NCI-H2107 (cell line): Measurements from ENCODE around the gene IFITM10.
A peak's percentile ranks its signal among the peaks of the same experiment; 100 is the strongest.

ENCODE experiments used
- DNase-seq: peaks from one replicate; lab custom pipeline; 2025; lab: John Stamatoyannopoulos, UW

Gene IFITM10

DNA sequence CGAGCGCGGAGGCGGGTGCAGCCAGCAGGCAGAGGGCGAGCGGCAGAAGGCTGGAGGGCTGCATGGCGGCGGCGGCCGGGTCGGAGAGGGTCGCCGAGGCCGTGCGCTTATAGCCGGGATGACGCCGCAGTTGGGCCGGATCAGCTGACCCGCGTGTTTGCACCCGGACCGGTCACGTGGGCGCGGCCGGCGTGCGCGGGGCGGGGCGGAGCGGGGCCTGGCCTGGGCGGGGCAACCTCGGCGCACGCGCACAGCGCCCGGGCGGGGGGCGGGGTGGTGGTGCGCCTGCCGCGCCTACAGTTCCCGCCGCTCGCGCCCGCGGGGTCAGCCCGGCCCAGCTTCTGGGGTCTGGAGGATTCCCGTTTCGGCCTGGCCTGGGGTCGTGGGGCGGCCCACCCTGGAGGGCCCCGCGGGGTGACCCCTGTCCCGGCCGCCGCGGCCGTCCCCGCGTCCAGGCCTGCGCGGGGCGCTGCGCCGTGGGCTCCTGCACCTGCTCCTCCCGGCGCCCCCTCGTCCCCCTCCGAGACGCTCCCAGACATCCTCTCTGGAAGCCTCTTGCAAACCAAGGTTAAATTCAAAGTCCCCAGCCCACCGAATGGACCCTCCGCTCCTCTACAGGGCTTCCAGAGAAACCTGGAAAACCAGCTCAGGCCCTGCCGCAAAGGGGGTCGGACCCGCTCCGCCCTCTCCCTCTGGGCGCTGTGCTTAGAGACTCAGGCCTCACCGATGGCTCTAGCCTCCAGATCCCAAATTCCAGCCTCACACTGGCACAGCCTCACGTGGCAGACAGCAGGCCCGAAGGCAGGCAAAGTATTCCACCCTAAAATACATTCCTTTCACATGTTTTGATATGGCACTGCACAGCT lies 13.6 kb upstream of the IFITM10 start, which contains the start of gene CTSD:
TSS of gene CTSD (minus strand) at position 132 of the 866 bp plus-strand sequence. CDS start at position 64, 68 bp downstream.
- DNase-seq = peak; percentile 45

DNA sequence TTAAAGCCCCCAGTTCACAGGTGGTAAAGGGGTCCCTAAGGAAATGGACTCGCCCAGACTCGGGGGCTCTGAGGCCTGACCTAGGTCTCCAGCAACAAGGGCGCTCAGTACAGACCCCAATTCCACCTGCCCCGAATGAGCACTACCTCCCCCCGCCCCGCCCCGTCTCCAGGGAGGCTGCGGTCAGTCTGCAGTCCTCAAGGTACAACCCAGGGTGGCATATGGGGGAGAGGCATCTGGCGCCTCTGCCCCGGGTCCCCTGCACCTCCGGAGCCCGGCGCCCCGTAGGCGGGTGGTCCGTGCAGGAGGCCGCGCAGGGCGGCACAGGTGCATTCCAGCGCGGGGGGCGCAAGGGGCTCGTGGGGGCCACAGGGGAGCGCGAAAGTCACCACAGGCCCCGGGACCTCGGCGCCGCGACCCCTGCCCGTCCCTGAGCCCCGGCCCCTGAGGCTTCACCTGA lies 13.0 kb upstream of the IFITM10 start:
- DNase-seq = no peak

GRCh38 chr11:1762537-1763302 lies 12.3 kb upstream of the IFITM10 start:
- no peak for DNase-seq

DNA sequence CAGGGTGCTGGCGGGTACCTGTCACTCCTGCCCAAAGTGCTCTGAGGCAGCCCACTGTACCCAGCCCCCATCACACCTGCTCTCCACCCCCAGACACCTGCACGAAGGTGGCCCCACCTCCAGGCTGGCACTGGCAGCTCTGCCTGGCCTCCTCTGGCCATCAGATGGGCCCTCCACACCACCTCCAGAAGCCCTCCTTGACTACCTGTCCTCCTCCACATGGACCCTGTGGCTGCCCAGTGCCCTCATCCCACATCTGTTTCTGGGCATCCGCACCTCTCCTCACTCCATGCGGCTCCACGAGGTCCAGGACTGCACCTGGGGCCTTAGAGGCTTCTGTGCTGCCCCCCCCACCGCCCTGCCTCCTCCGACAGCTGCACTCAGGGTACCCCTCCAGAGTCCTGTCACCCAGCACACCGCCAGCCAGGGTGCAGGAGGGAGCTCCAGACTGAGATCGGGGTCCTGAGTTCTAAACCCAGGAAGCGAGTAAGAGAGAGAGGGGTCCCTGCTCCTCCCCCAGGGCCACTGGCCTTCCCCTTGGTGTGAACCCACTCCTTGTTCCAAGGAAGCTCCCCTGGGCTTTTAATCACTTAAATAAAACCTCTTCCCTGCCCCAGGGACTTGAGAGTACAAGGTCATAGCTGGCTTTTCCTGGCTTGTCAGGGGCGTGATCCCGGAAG lies 11.6 kb upstream of the IFITM10 start:
- DNase-seq = no peak

DNA sequence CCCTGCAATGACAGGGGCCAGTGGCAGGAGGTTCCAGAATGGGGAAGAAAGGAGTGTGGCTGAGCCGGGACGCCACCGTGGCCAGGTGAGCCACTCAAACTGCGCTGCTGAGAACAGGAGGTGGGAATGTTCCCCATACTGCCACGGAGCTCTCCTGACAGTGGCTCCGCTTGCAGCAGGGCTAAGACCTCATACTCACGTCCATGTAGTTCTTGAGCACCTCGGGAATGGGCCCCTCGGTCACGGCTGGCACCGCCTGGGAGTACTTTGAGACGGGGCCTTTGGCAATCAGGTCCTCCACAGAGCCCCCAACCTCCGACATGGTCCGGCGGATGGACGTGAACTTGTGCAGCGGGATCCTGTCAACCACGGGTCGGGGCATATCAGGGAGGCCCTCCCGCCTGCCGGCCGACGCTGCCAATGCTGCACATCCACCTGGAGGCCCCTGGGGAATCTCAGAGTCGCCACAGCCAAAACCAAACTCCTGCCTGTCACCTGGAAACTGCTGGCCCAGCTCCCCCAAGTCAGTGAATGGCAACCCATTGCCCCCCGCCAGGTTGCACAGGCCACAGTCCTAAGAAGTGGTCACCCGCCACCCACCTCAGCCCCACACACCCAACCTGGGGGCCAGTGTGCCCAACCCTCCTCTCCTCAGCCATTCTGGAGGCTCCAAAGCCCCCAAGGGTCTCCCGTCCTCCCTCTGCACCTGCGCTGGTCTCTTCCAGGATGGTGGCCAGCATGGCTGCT lies 10.9 kb upstream of the IFITM10 start:
- no peak for DNase-seq

DNA sequence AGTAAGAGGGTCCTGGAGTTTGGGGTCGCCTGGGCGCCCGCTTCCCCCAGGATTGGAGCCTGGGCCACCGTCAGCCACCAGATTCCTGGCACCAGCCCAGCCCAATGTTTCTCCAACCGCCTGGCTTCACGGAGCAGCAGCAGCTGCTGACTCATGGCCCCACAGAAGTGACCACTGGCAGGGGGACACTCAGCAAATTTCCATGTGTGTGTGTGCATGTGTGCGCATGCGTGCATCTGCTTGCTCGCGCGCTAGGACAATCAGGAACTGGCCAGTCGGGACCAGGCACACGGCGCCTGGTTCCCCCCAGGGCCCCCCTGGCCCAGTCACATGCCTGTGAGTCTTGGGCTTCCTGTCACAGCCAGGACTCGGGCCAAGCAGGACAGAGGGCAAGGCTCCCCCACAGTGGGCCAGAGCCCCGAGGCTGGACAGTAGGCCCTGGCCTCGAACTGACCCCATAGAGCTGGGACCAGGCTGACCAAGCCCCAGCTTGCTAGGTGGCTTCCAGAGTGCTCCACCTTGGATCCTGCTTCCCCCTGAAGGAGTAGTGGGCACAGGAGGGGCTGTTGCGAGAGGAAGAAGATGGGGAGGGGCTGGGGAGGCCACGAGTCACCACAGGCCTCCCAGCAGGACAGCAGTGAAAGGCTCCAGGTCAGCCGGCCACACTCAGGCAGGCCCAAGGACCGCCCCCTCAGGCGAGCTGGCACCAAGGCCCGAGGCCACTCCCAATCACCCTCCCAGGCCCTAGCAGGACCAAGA lies 10.1 kb upstream of the IFITM10 start:
- no peak for DNase-seq

DNA sequence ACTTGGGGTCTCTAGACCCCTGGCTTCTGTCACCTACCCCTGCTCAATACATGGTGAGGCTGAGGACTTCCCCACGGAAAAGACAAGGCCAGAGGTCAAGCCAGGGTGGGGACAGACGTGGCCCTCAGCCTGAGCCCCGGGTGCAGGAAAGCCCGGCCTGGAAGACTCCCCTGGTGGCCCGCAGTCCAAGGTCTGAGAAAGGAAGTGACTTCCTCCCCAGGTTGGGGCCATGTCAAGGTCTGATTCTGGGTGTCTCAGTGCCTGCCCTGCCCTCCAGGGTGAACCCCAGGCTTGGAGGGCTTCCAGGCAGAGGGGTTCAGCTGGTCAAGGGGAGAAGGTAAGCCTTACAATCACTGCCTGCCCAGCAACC lies 9.4 kb upstream of the IFITM10 start:
- DNase-seq = no peak

DNA sequence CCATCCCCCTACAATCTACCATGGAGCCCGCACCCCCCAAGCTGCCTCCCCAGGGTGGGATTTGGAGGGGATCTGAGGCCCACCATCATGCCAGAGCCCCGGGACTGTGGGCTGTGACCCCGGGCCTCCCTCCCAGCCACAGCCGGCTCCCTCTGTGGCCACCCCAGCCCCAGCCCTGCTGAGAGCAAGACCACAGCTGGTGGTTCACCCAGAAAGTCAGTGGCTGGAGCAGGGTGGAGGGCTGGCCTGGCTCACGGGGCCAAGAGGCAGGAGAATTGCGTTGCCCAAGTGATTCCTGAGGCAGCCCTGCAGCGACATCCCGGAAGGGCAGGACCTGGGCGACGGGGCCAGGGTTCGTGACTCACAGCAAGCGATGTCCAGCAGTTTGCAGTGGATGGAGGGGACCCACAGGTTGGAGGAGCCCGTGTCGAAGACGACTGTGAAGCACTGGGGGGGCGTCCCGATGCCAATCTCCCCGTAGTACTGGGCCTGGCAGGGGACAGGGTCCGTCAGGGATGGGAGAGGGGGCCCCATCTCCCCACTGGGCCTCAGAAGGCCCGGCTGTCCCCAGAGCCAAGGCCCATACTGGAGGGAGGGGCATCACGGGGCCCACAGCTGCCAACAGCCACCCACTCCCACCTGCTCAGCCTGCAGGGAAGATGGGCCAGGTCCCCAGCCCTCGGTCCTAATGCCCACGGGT lies 8.9 kb upstream of the IFITM10 start:
- DNase-seq = no peak

GRCh38 chr11:1758611-1759150 lies 8.3 kb upstream of the IFITM10 start:
- no peak for DNase-seq

- DNase-seq = no peak
These were observed 7.6 kb upstream of the IFITM10 start for GRCh38 chr11:1757861-1758610.

- no peak for DNase-seq
These were observed 6.7 kb upstream of the IFITM10 start for GRCh38 chr11:1756791-1757771.

DNA sequence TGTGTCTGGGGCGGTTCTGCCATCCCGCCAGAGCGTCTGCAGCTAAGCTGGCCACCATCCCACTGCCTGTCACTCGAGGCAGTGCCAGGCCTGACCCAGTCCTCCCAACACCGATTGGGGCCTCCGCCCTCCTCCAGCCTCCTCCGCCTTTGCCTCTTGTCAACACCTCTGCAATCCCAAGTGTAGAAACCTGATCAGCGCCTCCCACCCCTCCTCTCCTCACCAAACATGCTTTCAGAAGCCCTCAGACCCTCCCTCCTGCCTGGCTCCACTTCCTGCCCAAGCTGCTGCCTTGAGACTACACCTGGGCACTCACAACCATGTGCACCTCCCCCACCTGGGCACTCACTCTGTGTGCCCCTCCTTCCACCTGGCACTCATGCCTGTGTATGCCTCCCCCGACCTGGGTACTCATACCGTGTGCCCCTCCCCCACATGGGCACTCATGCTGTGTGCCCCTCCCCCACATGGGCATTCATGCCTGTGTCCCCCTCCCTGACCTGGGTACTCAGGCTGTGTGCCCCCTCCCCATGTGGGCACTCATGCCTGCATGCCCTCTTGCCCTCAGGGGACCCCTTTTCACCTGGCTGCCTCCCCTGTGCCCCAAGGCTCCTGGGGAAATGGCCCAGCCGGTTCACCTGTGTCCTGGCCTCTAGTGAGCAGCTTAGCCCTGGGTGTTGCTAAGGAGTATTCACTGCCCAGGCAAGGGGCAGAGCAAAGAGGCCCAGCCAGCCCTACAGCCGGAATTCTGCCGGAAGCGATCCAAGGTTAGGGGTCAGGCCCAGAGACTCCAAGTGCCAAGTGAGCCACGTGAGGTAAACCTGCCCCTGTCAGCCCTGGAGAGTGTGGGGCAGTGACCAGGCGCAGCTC lies 5.5 kb upstream of the IFITM10 start:
- DNase-seq = no peak

DNA sequence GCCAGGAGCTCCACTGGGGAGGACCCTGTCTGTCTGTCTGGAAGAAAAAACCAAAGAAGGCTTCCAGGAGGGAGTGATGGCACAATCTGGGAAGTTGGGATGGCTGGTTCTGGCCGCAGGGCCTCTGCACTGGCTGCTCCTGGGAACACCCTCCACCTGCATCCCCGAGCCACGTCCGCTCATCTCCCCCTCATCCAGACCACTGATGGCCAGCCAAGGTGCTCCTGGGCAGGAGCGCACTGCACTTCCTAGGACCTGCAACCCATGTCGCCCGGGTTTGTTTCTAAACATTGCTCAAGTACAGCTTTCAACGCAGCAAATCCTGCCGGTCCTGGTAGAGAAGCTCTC lies 4.9 kb upstream of the IFITM10 start:
- DNase-seq = no peak

GRCh38 chr11:1754376-1755150 lies 4.2 kb upstream of the IFITM10 start:
- DNase-seq = no peak

DNA sequence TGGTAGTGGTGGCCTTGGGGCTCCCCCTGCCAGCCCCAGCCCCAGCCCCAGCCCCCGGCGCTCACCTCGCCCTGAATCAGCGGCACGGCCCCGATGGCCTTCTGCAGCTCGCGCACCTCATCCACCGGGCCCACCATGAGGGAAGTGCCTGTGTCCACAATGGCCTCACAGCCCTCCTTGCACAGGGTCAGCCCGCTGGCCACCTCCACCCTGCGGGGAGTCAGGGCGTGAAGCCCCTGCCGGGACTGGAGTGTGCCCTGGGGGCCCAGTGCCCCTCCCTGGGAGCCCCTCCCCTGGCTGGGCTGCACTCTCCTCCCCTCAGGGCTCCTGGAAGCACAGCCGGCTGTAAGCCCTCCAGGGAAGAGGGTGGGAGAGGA lies 3.5 kb upstream of the IFITM10 start:
- DNase-seq = no peak

GRCh38 chr11:1753229-1753928 lies 3.0 kb upstream of the IFITM10 start:
- DNase-seq = no peak
